Metanephros (tissue), 1 donor: ENCODE measurements around the gene CELF6. TPM values are rescaled to one million over a fixed set of nuclear protein-coding genes. Genes with fewer than 3 reads are reported as not detected.

Source experiments
- total RNA-seq: library from RNA; depleted of rRNA; stranded (reverse); fragments of >200 nt; gene quantifications from one replicate; pipeline ENCODE4 v1.2.3, GENCODE V29; 2014

The CELF6 gene
- total RNA-seq: 2.4 TPM

DNA sequence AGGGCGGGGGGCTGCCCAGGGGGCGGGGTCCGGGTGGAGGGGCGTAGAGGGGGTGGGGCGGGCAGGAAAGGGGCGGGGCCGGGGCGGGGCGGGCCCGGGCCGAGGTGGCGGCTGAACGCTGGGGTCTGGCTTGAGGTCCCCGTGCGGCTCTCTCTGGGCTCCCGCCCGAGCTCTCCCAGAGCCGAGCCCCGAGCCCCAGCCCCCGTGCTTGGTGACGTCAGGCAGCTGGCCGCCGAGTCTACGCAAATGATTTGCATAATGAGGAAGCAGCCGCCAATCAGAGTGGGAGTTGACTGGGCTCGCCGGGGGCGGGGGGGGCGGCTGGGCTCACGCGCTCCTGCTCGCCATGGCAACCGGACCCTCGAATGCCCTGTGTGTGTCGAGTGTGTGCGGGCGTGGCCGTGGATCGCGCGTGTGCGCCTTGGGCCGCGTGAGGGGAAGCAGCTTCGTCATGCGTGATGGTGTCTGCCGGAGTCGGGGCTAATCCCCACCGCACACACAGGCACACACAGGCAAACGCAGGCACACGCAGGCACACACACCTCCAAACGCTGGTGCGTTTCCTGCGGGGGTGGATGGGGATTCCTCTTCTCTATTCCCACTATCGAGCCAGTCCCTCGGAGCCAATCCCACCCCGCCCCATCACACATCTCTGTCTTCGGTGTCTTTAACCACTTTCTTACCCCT, at the start of gene CELF6:
Gene CELF6 (minus strand): TSS at position 173 of the 687 bp plus-strand sequence. CDS start 283 bp downstream, outside the sequence.

DNA sequence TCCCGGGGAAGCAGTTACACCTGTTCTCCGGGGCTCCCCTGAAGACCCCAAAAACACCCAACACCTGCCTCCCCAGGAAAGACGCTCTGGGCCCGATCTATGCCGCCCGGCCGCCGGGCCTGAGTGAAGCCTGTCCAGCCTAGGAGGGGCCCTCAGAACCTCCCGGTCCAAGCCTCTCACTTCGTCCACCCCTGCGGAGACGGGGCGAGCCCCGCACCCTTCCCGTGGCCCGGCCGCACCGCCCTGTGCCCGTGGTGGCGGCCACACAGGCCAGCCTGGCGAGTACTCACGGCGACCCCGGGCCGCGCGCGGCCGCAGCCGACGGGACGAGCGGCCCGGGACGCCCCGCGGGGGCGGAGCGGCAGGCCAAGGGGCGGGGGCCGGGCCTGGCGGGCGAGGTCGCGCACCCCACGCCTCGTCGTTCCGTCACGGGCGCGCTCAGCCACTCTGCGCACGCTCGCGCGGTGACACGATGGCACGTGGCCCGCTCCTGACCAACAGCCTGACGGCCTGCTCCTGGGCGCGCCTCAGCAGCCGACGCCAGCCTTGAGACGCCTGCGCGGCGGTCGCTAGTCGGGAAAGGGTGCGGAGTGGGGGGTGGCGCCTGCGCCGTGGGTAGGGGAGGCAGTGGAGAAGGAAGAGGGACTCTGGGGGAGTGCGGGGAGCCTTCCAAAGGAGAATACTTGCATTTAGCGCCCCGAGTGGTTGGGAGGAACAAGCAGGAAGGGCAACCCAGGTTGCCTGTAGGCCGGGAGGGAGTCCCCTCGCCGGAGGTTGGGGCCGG, 47.6 kb downstream of the CELF6 start, which contains the start of gene PARP6:
Gene PARP6 (minus strand): TSS at position 342 of the 784 bp plus-strand sequence. CDS start 5,077 bp downstream, outside the sequence.

Other genes with a start within 250 kb of the CELF6 start
- 96.9 TPM for gene MYO9A, start 202.0 kb downstream of the CELF6 start, total RNA-seq
- gene SENP8, start 201.8 kb downstream of the CELF6 start, total RNA-seq: 3.4 TPM
- 0.82 TPM for gene GRAMD2A, start 122.4 kb downstream of the CELF6 start, total RNA-seq
- gene PKM, start 89.0 kb downstream of the CELF6 start, total RNA-seq: 782 TPM
- gene PARP6, start 47.6 kb downstream of the CELF6 start, total RNA-seq: 54.0 TPM
- gene HEXA, start 55.9 kb upstream of the CELF6 start, total RNA-seq: 94.1 TPM
- not detected for gene TMEM202, start 78.1 kb upstream of the CELF6 start, total RNA-seq
- 76.7 TPM for gene ARIH1, start 154.2 kb upstream of the CELF6 start, total RNA-seq